Neural cell (in vitro differentiated cells): Measurements from ENCODE around the gene CUBN.

Experiments
- EP300 ChIP-seq: fragments of 450-650 bp; conservative IDR thresholded peaks from 2 replicates; pipeline ENCODE4 v1.6.1; 2014; ENCODE audit warnings: antibody characterized with exemption, mild to moderate bottlenecking, moderate library complexity; ENCODE audit not compliant: poor library complexity, severe bottlenecking
- EZH2 ChIP-seq: fragments of 200-600, 300-800 bp; shearing (Covaris generic), sonication (generic); IDR thresholded peaks from 2 replicates; pipeline ENCODE4 v1.6.1; 2014; ENCODE audit warnings: antibody characterized with exemption, low read length, borderline replicate concordance, mild to moderate bottlenecking; ENCODE audit not compliant: insufficient read depth, poor library complexity, severe bottlenecking
- POLR2AphosphoS5 ChIP-seq: IDR thresholded peaks from 2 replicates; pipeline ENCODE4 v1.6.1; 2012
- RAD21 ChIP-seq: fragments of 450-650 bp; conservative IDR thresholded peaks from 2 replicates; pipeline ENCODE4 v1.6.1; 2014; ENCODE audit warnings: antibody characterized with exemption, mild to moderate bottlenecking, moderate library complexity
- SMC3 ChIP-seq: fragments of 450-650 bp; conservative IDR thresholded peaks from 2 replicates; pipeline ENCODE4 v1.6.1; 2014; ENCODE audit warnings: antibody characterized with exemption, mild to moderate bottlenecking, moderate library complexity; ENCODE audit not compliant: poor library complexity
- TAF1 ChIP-seq: IDR thresholded peaks from 2 replicates; pipeline ENCODE4 v1.6.1; 2012; ENCODE audit warnings: low read depth
- TF ChIP-seq, protein P1 (sequence below): fragments of 450-650 bp; IDR thresholded peaks from 2 replicates; pipeline ENCODE4 v1.5.1; 2014; ENCODE audit warnings: antibody characterized with exemption, mild to moderate bottlenecking, moderate library complexity; ENCODE audit not compliant: poor library complexity, severe bottlenecking
- TF ChIP-seq, protein P2 (sequence below): IDR thresholded peaks from 2 replicates; pipeline ENCODE4 v1.6.1; 2012; ENCODE audit warnings: borderline replicate concordance

DNA sequence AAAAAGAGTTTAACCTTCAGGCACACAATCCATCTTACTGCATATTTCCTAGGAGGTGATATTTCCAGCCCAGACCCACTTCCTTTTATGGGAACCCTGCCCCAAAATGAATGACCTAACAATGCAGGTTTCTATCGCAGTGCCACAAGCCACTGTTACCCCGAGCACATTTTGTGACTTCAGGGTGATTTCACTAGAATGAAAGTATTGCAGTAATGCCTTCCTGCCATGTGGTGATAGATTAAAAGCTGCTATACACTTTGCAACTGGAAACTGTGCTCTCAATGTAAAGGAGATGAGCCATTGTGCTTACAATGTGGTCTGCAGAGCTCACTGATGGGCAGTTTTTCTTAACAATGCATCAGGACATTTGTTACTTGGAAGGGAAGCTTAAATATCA, 221.9 kb downstream of the CUBN start:
- TF ChIP-seq EP300, result no peak
- TF ChIP-seq, protein P1, sequence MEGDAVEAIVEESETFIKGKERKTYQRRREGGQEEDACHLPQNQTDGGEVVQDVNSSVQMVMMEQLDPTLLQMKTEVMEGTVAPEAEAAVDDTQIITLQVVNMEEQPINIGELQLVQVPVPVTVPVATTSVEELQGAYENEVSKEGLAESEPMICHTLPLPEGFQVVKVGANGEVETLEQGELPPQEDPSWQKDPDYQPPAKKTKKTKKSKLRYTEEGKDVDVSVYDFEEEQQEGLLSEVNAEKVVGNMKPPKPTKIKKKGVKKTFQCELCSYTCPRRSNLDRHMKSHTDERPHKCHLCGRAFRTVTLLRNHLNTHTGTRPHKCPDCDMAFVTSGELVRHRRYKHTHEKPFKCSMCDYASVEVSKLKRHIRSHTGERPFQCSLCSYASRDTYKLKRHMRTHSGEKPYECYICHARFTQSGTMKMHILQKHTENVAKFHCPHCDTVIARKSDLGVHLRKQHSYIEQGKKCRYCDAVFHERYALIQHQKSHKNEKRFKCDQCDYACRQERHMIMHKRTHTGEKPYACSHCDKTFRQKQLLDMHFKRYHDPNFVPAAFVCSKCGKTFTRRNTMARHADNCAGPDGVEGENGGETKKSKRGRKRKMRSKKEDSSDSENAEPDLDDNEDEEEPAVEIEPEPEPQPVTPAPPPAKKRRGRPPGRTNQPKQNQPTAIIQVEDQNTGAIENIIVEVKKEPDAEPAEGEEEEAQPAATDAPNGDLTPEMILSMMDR, result no peak
- no peak for TF ChIP-seq POLR2AphosphoS5
- no peak for TF ChIP-seq EZH2
- TF ChIP-seq RAD21, result no peak
- no peak for TF ChIP-seq SMC3
- TF ChIP-seq, protein P2, sequence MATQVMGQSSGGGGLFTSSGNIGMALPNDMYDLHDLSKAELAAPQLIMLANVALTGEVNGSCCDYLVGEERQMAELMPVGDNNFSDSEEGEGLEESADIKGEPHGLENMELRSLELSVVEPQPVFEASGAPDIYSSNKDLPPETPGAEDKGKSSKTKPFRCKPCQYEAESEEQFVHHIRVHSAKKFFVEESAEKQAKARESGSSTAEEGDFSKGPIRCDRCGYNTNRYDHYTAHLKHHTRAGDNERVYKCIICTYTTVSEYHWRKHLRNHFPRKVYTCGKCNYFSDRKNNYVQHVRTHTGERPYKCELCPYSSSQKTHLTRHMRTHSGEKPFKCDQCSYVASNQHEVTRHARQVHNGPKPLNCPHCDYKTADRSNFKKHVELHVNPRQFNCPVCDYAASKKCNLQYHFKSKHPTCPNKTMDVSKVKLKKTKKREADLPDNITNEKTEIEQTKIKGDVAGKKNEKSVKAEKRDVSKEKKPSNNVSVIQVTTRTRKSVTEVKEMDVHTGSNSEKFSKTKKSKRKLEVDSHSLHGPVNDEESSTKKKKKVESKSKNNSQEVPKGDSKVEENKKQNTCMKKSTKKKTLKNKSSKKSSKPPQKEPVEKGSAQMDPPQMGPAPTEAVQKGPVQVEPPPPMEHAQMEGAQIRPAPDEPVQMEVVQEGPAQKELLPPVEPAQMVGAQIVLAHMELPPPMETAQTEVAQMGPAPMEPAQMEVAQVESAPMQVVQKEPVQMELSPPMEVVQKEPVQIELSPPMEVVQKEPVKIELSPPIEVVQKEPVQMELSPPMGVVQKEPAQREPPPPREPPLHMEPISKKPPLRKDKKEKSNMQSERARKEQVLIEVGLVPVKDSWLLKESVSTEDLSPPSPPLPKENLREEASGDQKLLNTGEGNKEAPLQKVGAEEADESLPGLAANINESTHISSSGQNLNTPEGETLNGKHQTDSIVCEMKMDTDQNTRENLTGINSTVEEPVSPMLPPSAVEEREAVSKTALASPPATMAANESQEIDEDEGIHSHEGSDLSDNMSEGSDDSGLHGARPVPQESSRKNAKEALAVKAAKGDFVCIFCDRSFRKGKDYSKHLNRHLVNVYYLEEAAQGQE, result no peak
- no peak for TF ChIP-seq TAF1
